ENCODE results near the gene PERCC1. TPM values are rescaled to one million over a fixed set of nuclear protein-coding genes. Genes with fewer than 3 reads are reported as not detected.

Gene PERCC1
- total RNA-seq, 1 donor from 2014 or later: not detected

DNA sequence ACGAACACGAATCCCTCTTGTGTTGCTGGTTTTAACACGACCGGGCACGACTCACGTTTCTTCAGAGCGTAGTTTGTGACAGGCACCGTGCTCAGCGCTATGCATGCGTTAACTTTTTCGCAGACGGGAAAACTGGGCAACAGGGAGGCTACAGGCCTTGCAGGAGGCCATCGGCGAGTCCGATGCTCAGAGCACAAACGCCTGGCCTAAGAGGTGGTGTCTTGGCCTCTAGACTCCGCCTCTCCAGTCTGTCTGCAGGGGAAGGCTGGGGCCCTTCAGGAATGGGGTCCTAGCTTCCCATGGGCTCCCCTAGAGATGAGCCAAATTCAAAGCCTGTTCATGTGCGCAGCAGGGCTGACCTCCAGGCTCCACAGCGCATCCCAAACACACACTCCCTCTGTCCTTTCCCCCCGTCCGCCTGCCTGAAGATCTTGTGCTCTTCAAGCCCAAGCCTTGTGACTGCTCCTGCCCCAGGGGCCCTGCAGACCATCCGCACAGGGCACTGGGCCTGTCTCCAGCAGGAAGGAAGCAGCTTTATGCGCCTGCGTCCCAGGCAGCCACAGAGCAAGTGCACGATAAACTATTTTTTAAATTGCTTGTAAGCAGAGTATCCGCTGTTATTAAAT lies 40.8 kb downstream of the PERCC1 start:
- Mint-ChIP-seq H3K4me3 (ENCODE audit: unreplicated experiment) (peak overlapping the region; percentile 57), H3K9me3 (ENCODE audit: unreplicated experiment) (peaks cover 3% of the 10 kb centered on the region), H3K27me3 (ENCODE audit: low read depth, unreplicated experiment) (no peaks in the 10 kb centered on the region), H3K36me3 (ENCODE audit: low read depth, unreplicated experiment) (peaks cover 2% of the 10 kb centered on the region), H3K27ac (ENCODE audit: unreplicated experiment) (no peak overlapping the region), H3K4me1 (ENCODE audit: low read depth, unreplicated experiment) (peaks cover 18% of the 10 kb centered on the region)
- TF ChIP-seq, protein P1, sequence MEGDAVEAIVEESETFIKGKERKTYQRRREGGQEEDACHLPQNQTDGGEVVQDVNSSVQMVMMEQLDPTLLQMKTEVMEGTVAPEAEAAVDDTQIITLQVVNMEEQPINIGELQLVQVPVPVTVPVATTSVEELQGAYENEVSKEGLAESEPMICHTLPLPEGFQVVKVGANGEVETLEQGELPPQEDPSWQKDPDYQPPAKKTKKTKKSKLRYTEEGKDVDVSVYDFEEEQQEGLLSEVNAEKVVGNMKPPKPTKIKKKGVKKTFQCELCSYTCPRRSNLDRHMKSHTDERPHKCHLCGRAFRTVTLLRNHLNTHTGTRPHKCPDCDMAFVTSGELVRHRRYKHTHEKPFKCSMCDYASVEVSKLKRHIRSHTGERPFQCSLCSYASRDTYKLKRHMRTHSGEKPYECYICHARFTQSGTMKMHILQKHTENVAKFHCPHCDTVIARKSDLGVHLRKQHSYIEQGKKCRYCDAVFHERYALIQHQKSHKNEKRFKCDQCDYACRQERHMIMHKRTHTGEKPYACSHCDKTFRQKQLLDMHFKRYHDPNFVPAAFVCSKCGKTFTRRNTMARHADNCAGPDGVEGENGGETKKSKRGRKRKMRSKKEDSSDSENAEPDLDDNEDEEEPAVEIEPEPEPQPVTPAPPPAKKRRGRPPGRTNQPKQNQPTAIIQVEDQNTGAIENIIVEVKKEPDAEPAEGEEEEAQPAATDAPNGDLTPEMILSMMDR (IDR thresholded peaks at IDR 0.05; ENCODE audit: insufficient read depth, low read depth, low read length): no peak
- TF ChIP-seq EZH2 (IDR thresholded peaks at IDR 0.05; ENCODE audit: insufficient read depth, low read length): no peak
- Histone ChIP-seq H3K27ac (ENCODE audit: low read depth, low read length) (peak overlapping the region; percentile 16), H3K79me2 (ENCODE audit: insufficient read depth, low read length) (peaks cover 68% of the 10 kb centered on the region), H3K4me1 (ENCODE audit: insufficient read depth, low read length) (peaks cover 31% of the 10 kb centered on the region), H3K36me3 (ENCODE audit: insufficient read depth, low read length) (no peaks in the 10 kb centered on the region), H3K27me3 (ENCODE audit: insufficient read depth, low read length) (no peaks in the 10 kb centered on the region), H3K9me3 (ENCODE audit: insufficient read depth, low read depth, low read length) (no peaks in the 10 kb centered on the region), H3K4me3 (ENCODE audit: insufficient read depth, low read depth, low read length) (no peak overlapping the region), H3K9ac (ENCODE audit: low read length) (no peak overlapping the region), H2AFZ (ENCODE audit: low read depth, low read length) (no peak overlapping the region), H3K4me2 (ENCODE audit: low read length) (peak overlapping the region; percentile 68), H4K20me1 (ENCODE audit: insufficient read depth, low read length) (peaks cover 44% of the 10 kb centered on the region)
- no peak for FAIRE-seq
- no peak for DNase-seq (ENCODE audit: low read depth)

DNA sequence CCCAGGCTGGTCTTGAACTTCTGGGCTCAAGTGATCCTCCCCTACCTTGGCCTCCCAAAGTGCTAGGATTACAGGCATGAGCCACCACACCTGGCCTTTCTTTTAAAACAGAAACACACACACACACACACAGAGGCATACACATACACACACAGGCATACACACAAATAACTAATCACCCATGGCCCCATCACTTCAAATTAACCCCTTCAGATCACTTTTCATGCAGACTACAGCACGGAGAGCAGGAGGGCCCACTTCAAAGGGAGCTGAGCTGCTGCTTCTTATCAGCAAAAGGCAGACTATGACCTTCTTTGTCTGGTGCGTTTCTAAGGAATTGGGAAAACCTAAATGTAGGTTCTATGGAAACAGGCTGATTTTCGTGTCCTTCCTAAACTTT lies 42.1 kb downstream of the PERCC1 start:
- no peaks in the 10 kb centered on the region for H3K9me3 ChIP-seq (ENCODE audit: insufficient read depth, low read depth, low read length)
- no peak for DNase-seq (ENCODE audit: low read depth)
- no peaks in the 10 kb centered on the region for H3K36me3 ChIP-seq (ENCODE audit: insufficient read depth, low read length)
- no peak overlapping the region for H3K27ac ChIP-seq (ENCODE audit: low read depth, low read length)
- no peak overlapping the region for H3K4me3 ChIP-seq (ENCODE audit: insufficient read depth, low read depth, low read length)
- peak overlapping the region; percentile 7 for H3K4me2 ChIP-seq (ENCODE audit: low read length)
- H3K27me3 ChIP-seq (ENCODE audit: insufficient read depth, low read length): no peaks in the 10 kb centered on the region
- H3K4me1 ChIP-seq (ENCODE audit: insufficient read depth, low read length): peaks cover 31% of the 10 kb centered on the region
- H3K79me2 ChIP-seq (ENCODE audit: insufficient read depth, low read length): peaks cover 56% of the 10 kb centered on the region
- TF ChIP-seq EZH2 (IDR thresholded peaks at IDR 0.05; ENCODE audit: insufficient read depth, low read length): no peak
- H3K27me3 Mint-ChIP-seq (ENCODE audit: low read depth, unreplicated experiment): peaks cover 3% of the 10 kb centered on the region
- peak overlapping the region; percentile 55 for H3K4me3 Mint-ChIP-seq (ENCODE audit: unreplicated experiment)
- H3K4me1 Mint-ChIP-seq (ENCODE audit: low read depth, unreplicated experiment): peaks cover 16% of the 10 kb centered on the region
- no peak overlapping the region for H2AFZ ChIP-seq (ENCODE audit: low read depth, low read length)
- peaks cover 11% of the 10 kb centered on the region for H3K9me3 Mint-ChIP-seq (ENCODE audit: unreplicated experiment)
- no peak overlapping the region for H3K9ac ChIP-seq (ENCODE audit: low read length)
- peaks cover 31% of the 10 kb centered on the region for H4K20me1 ChIP-seq (ENCODE audit: insufficient read depth, low read length)
- H3K36me3 Mint-ChIP-seq (ENCODE audit: low read depth, unreplicated experiment): peaks cover 2% of the 10 kb centered on the region
- peak overlapping the region; percentile 5 for H3K27ac Mint-ChIP-seq (ENCODE audit: unreplicated experiment)
- no peak for FAIRE-seq

DNA sequence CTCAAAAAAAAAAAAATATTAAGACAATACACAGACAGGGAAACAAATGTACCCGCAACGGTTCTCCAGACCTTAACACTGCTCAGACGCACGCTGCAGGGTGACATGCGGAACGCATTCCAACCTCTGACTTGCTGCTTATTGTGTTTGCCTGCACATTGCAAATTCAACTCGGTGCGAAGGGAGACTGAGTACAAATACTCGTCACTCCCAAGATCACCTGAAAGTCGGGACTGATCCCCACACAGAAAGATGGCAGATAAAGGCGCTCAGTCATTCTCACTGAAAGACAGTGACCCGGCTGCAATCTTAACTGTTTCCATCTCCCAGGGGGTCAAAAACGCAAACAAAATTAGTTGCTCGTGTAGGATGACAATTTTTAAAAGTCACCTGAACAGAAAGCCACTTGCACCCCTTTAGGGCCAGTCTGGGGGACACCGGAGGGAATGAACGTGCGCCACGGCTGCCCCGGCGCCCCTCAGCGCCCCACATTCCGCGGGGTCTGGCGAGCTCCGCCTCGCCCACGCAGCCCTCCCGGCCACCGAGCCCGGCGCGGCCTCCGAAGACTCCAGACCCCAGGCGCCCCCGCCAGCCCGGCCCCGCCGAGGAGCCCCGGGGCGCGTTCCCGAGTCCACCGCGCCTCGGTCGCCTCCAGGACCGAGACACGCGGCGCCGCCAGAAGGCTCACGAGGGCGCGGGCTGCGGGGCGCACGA lies 43.4 kb downstream of the PERCC1 start:
- peak overlapping the region; percentile 73 for H3K27ac ChIP-seq (ENCODE audit: low read depth, low read length)
- no peaks in the 10 kb centered on the region for H3K36me3 ChIP-seq (ENCODE audit: insufficient read depth, low read length)
- peak overlapping the region; percentile 92 for H3K4me2 ChIP-seq (ENCODE audit: low read length)
- peaks cover 47% of the 10 kb centered on the region for H3K79me2 ChIP-seq (ENCODE audit: insufficient read depth, low read length)
- H2AFZ ChIP-seq (ENCODE audit: low read depth, low read length): peak overlapping the region; percentile 87
- Mint-ChIP-seq H3K4me3 (ENCODE audit: unreplicated experiment) (peak overlapping the region; percentile 83), H3K9me3 (ENCODE audit: unreplicated experiment) (peaks cover 14% of the 10 kb centered on the region), H3K27me3 (ENCODE audit: low read depth, unreplicated experiment) (peaks cover 3% of the 10 kb centered on the region), H3K4me1 (ENCODE audit: low read depth, unreplicated experiment) (peaks cover 16% of the 10 kb centered on the region), H3K27ac (ENCODE audit: unreplicated experiment) (no peak overlapping the region), H3K36me3 (ENCODE audit: low read depth, unreplicated experiment) (peaks cover 2% of the 10 kb centered on the region)
- peak overlapping the region; percentile 94 for H3K9ac ChIP-seq (ENCODE audit: low read length)
- peak; percentile 10 for DNase-seq (ENCODE audit: low read depth)
- peaks cover 31% of the 10 kb centered on the region for H3K4me1 ChIP-seq (ENCODE audit: insufficient read depth, low read length)
- H3K27me3 ChIP-seq (ENCODE audit: insufficient read depth, low read length): no peaks in the 10 kb centered on the region
- no peaks in the 10 kb centered on the region for H3K9me3 ChIP-seq (ENCODE audit: insufficient read depth, low read depth, low read length)
- H4K20me1 ChIP-seq (ENCODE audit: insufficient read depth, low read length): peaks cover 24% of the 10 kb centered on the region
- no peak for FAIRE-seq
- peak overlapping the region; percentile 68 for H3K4me3 ChIP-seq (ENCODE audit: insufficient read depth, low read depth, low read length)
- no peak for TF ChIP-seq EZH2 (IDR thresholded peaks at IDR 0.05; ENCODE audit: insufficient read depth, low read length)
- TF ChIP-seq, protein P1 (IDR thresholded peaks at IDR 0.05; ENCODE audit: insufficient read depth, low read depth, low read length): no peak

All from astrocyte (in vitro differentiated cells and primary cell).